GM18861 (cell line): Measurements from ENCODE around the gene ZMYND19.
"Not testable (repeated sequence)": the region's sequence is repeated elsewhere in the genome, so short reads cannot be mapped to it uniquely, and the experiment has no call there.

Experiments
- ATAC-seq: cut with Tn5 transposase; IDR thresholded peaks from one replicate; pipeline ENCODE4 v1.9.1; 2021; ENCODE audit not compliant: unreplicated experiment

Gene ZMYND19

GRCh38 chr9:137614631-137615386 is 24.5 kb upstream of the ZMYND19 start:
- no peak for ATAC-seq

DNA sequence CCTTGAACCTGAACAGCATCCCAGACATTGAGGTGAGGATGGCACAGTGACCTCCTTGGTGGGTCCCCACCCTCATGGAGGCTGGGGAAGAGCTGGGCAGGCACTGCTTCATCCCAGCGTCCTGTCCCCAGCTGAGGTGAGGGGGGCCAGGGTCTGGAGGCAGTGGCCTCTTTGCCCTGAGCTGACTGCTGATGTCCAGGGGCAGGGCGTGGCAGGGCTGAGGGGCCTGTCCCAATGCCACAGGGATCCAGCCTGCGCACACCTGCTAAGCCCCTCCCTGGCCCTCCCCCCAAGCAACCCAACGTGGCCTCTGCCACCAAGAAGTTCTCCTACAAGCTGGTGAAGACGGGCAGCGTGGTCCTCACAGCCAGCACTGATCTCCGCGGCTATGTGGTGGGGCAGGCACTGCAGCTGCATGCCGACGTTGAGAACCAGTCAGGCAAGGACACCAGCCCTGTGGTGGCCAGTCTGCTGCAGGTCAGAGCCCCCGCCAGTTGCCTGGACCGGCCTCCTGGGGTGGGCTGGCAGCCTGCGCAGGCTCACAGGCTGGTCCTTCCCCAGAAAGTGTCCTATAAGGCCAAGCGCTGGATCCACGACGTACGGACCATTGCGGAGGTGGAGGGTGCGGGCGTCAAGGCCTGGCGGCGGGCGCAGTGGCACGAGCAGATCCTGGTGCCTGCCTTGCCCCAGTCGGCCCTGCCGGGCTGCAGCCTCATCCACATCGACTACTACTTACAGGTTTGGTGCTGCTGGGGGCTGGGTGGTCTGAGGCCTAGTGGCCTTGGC is 23.6 kb upstream of the ZMYND19 start:
- ATAC-seq, result no peak

DNA sequence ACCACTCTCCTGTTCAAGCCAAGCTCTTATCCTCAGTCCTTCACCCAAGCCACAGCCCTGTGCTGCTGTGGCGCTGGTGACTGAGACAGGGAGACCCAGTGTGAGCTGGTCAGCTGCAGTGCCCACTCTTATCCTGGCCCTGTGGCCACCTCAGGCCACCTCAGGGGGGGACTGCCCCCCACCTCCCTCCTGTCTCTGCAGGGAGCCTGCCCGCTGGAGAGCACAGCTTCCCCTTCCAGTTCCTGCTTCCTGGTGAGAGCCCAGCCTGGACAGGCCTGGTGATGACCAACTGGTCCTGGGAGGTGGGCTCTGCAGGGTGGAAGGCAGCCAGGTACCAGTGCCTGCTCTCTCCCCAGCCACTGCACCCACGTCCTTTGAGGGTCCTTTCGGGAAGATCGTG is 22.9 kb upstream of the ZMYND19 start:
- no peak for ATAC-seq

DNA sequence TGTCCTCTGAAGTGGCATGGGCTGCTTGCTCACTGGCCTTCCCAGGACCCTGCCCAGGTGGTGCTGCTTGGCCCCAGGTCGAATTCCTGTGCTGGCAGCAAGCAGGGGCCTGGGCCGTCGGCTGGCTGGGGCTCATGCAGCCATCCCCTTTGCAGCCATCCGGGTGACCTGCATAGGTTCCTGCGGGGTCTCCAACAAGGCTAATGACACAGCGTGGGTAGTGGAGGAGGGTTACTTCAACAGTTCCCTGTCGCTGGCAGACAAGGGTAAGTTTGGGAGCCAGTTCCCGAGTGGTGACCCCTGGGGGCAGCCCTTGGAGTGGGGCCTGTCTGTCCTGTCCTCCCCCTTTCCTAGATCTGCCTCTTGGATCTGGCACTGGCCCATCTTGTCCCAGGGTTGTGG is 22.4 kb upstream of the ZMYND19 start:
- ATAC-seq, result no peak

DNA sequence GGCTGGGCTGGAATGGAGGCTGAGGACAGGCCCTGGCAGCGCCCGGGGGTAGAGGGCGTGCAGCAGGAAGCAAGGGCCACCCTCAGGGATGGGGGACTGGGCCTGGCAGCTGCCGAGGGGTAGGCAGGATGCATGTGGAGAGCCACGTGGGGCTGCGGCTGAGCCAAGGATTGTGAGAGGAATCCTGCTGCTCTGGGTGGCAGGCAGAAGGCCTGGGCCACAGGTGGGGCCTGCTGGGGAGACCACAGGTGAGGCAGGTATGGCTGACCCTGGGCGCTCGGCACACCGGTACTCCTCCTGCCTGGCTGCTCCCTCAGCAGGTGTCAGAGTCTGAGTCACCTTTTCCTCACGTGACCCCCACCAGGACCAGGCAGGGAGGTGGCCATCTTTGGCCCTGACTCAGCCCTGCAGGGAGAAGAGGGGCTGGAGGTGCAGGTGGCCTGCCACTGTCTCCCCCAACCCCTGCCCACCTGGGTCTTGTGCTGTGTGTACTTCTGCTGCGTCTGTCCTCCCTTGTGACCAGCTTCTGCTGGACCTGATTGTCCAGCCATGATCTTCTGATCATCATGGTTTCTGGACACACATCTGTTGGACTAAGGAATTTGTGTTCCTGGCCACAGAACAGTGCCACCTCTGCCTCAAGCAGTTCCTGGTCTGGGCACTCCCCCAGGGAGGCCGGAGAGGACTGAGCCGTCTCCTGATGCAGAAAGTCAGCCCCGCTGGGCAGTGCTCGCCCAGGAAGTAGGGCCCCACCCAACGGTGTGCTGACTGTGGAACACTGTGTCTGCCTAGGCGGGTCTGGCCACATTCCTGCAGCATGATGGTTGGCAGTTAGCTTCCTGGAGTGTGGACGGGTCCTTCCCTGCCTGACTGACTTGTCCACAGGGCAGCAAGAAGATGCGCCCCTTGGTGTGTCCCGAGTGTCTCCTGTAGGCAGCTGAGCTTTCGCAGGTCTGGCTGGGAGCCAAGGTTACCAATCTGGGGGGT is 21.6 kb upstream of the ZMYND19 start:
- no peak for ATAC-seq

- ATAC-seq, result no peak
Measured at GRCh38 chr9:137610944-137611343, 20.6 kb upstream of the ZMYND19 start.

DNA sequence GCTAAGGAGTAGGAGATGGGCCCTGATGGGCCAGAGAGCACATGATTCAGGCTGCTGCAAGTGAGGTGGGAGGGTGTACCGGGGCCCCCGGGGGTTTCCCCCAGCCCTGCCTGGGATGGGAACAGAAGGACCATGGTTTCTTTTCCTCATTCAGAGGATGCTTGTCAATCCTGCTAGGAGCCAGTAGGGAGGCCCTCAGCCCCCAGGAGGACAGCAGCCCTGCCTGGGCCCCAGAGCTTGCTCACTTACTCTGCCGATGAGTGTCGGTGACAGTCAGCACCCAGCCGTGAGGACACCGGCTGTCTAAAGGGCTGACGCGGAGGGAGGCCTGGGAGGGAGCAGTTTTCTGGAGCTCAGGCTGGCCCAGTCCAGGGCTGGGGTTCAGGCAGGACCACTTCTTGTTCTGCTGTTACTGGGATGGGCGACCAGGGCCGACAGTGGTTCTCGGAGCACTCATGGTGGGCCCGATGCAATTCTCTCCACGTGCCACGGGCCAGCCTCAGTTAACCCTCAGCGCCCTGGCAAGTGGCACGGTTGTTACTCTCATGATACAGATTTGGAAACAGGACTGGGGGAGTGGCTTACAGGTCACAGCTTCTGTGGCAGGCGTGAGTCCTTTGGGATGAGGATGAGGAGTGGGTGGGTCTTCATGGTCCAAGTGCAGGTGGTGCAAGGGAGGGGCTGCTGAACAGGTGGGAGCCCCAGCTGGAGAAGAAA is 17.0 kb upstream of the ZMYND19 start:
- no peak for ATAC-seq

DNA sequence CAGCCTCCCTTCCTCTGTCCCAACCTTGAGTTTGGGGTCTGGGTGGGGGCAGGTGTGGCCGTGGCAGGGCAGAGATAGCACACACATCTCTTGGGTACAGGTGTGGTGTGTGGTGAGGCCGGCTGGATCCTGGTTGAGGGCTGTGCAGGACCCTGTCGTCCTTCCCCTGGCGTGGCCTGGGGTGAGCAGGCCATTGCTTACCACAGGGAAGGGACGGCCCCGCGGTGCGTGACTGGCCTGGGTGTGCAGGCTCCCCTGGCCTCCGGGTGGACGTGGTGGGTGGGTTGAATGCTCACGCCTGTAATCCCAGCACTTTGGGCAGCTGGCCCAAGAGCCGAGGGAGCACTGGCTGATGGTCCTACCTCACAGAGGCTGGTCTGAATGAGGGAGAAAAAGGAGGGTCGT is 16.4 kb upstream of the ZMYND19 start:
- ATAC-seq, result no peak

DNA sequence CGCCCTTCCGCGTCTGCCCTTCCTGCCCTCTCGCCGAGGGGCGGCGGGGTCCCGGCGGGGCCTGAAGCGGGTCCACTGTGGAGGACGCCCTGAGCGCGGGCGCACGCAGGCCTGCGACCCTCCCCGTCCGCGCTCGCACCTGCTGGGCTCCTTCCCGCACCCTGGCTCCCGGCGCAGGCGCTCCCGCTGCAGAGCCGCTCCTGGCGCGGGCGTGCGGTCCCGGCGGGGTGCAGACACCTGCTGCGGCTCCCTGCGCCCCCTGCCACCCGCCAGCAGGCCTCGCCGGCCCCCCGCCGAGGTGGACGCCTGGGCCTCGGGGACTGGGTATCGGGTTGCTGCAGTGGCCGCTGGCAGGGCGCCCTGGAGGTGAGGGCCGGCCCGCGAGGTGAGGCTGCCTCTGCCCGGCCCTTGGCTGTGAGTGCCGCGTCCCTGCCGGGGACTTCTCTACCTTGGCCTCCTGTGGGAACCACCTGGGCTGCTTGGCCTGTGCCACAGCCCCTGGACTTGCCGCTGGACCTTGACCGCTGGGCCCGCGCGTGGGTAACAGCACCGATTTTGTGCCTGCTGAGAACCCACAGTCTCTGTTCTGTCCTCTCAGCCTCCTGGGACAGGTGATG is 15.8 kb upstream of the ZMYND19 start:
- peak; percentile 2 for ATAC-seq

- ATAC-seq, result peak; percentile 77
Measured at GRCh38 chr9:137605121-137606004, 15.1 kb upstream of the ZMYND19 start, which contains the start of gene ARRDC1. Gene ARRDC1, plus strand, starts transcription at chr9:137605686. Its CDS starts 32 bp downstream, at chr9:137605718.

- ATAC-seq, result no peak
Measured at GRCh38 chr9:137604345-137605086, 14.2 kb upstream of the ZMYND19 start.

DNA sequence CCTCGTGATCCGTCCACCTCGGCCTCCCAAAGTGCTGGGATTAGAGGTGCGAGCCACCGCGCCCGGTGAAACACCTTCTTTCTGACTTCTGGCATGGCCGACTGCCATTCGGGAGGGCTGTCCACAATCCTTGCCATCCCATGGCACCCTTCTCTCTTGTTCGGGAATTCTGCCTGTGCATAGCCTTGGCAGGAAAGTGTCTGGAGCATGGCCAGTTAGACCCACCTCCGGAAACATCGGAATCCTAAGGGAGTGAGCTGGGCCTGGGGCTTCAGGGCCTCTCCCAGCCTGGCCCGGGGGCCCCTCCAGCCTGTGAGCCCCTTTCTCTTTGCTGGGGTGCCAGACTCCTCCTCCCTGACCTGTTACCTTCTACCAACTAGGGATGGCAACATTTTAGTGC is 13.6 kb upstream of the ZMYND19 start:
- ATAC-seq, result no peak

DNA sequence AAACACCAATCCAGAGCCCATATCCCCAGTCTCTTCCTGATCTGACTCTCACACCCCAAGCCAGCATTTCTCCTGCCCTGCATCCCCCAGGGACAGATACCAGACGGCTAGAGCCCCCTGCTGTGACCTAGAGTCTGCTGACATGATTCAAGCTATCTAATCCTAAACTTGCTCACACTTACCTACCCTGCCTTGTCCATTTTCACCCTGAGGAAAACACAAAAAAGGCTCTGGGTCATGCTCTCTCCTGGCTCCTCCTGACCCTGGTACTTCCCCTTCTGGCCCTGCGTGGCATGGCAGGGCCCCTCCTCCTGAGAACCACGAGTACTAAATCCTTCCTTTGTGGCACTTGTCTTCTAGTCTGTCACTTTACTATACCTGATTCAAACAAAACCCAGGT is 12.3 kb upstream of the ZMYND19 start:
- no peak for ATAC-seq

DNA sequence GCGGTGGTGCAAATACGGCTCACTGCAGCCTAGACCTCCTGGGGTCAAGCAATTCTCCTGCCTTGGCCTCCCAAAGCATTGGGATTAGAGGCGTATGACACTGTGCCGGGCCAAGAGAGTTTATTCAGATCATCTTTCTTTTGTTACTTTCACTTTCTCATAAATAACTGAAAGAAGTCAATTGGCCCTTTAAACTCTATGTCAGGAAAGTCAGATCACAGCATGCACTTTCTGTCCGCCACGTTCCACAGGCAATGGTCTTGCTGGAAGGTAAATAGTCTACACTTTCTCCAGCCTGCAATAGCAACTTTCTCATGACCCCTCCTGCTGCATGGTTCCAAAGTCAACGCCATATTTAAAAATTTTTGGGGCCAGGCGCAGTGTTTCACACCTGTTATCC is 8.6 kb upstream of the ZMYND19 start:
- no peak for ATAC-seq

DNA sequence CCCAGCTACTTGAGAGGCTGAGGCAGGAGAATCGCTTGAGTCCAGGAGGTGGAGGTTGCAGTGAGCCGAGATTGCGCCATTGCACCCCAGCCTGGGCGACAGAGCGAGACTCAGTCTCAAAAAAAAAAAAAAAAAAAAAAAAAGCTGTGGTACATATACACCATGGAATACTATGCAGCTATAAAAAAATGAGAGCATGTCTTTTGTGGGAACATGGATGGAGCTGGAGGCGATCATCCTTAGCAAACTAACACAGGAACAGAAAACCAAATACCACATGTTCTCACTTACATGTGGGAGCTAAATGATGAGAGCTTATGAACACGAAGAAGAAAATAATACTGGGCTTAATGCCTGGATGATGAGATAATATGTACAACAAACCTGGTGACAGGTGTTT is 6.3 kb upstream of the ZMYND19 start:
- ATAC-seq, result not testable (repeated sequence)

DNA sequence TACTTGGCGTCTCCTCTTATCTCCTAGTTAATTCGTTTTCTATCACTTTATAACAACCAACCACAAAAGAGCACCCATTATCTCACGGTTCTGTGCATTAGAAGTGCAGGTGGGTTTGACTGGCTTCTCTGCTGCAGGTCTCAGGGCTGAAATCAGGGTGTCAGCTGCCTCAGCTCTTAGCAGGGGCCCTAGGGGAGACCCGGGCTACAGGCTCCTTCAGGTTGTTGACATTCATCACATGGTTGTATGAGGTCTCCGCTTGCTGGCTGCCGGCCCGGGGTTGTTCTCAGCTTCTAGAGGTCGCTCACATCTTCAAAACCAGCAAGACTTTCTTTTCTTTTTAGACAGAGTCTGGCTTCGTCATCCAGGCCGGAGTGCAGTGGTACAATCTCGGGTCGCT is 2.9 kb upstream of the ZMYND19 start:
- no peak for ATAC-seq

DNA sequence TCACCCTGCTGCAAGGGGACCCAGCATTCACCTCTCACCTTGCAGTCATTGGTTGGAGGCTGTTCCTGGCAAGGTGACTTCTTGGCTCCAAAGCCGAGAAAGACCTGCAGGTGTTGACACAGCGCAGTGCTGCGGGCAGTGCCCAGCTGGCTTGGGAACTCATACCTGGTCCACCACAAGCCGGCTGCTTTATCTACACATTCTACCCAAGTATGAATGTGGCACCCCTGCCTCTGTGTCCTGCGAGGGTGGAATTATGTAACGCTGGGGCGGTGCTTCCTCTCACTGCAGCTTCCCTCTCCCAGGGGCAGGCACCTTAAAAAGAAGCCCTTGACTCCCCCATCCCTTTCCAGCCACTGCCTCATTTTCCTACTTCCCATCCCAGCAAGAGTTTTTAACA is 2.5 kb upstream of the ZMYND19 start:
- no peak for ATAC-seq

- ATAC-seq, result peak; percentile 16
Measured at GRCh38 chr9:137590123-137590468, 216 bp downstream of the ZMYND19 start.
